ENCODE data around the gene PTPN1.

The PTPN1 gene

DNA sequence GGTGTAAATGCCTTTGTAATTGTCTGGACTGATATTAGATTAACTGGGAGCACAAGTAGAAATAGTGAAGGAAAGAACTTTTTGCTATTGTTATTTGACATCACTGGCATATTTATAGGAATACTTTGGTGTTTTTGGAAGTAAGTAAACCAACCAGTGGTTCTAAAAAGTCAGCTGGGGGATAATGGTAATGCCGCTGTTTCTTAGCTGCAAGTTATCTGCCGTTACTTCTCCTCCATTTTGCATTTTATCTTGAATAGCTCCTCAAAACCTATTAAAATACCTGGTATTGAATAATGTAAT, 3.8 kb downstream of the PTPN1 start:
- no peak for TF ChIP-seq EZH2 (IDR thresholded peaks at IDR 0.05; ENCODE audit: borderline replicate concordance, low read length)
- TF ChIP-seq, protein P1, sequence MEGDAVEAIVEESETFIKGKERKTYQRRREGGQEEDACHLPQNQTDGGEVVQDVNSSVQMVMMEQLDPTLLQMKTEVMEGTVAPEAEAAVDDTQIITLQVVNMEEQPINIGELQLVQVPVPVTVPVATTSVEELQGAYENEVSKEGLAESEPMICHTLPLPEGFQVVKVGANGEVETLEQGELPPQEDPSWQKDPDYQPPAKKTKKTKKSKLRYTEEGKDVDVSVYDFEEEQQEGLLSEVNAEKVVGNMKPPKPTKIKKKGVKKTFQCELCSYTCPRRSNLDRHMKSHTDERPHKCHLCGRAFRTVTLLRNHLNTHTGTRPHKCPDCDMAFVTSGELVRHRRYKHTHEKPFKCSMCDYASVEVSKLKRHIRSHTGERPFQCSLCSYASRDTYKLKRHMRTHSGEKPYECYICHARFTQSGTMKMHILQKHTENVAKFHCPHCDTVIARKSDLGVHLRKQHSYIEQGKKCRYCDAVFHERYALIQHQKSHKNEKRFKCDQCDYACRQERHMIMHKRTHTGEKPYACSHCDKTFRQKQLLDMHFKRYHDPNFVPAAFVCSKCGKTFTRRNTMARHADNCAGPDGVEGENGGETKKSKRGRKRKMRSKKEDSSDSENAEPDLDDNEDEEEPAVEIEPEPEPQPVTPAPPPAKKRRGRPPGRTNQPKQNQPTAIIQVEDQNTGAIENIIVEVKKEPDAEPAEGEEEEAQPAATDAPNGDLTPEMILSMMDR (IDR thresholded peaks at IDR 0.05; ENCODE audit: low read length), result no peak
- Histone ChIP-seq H4K20me1 (ENCODE audit: insufficient read depth, low read length) (no peaks in the 10 kb centered on the region), H3K9ac (ENCODE audit: low read length) (no peak overlapping the region), H3K9me2 (ENCODE audit: low read depth, low read length) (no peaks in the 10 kb centered on the region), H3K36me3 (ENCODE audit: insufficient read depth, low read length) (no peaks in the 10 kb centered on the region; the same call in 1 of the 2 replicates), H3K4me3 (ENCODE audit: low read depth, low read length, poor library complexity, severe bottlenecking) (no peak overlapping the region), H3F3A (ENCODE audit: insufficient read depth, low read length) (no peaks in the 10 kb centered on the region), H3K4me1 (ENCODE audit: insufficient read depth, low read length, severe bottlenecking) (peaks cover 49% of the 10 kb centered on the region), H2AFZ (ENCODE audit: low read length) (no peak overlapping the region), H3K4me2 (ENCODE audit: low read length) (no peak overlapping the region), H3K79me2 (ENCODE audit: insufficient read depth, low read length) (peaks cover 65% of the 10 kb centered on the region), H3K27me3 (ENCODE audit: insufficient read depth, low read length) (no peaks in the 10 kb centered on the region), H3K9me3 (ENCODE audit: low read length) (no peaks in the 10 kb centered on the region), H3K27ac (ENCODE audit: low read depth, low read length, poor library complexity, severe bottlenecking) (no peak overlapping the region)

DNA sequence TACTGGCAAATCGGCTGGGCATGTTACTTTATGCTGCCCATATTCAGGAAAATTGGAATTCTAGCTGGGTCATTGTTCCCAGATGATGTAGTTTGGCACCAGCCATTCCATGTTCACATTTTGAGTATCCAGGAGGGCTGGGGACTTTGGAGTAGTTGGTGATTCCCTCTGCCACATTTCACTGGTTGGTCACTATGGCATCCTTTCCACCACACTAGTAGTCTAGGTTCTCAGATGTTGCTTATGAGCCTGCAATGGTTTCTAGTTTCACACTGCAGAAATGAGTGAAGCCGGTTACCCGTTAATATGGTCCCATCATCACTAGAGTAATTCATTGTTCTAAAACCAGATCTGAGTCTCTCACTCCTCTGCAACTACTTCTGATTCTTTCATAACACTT, 4.6 kb downstream of the PTPN1 start:
- H3K4me3 ChIP-seq (ENCODE audit: low read depth, low read length, poor library complexity, severe bottlenecking), result no peak overlapping the region
- no peak for TF ChIP-seq EZH2 (IDR thresholded peaks at IDR 0.05; ENCODE audit: borderline replicate concordance, low read length)
- TF ChIP-seq, protein P1 (IDR thresholded peaks at IDR 0.05; ENCODE audit: low read length), result no peak
- H3K4me2 ChIP-seq (ENCODE audit: low read length), result no peak overlapping the region
- no peaks in the 10 kb centered on the region for H3F3A ChIP-seq (ENCODE audit: insufficient read depth, low read length)
- no peak overlapping the region for H3K9ac ChIP-seq (ENCODE audit: low read length)
- H3K4me1 ChIP-seq (ENCODE audit: insufficient read depth, low read length, severe bottlenecking), result peaks cover 44% of the 10 kb centered on the region
- no peaks in the 10 kb centered on the region for H3K9me2 ChIP-seq (ENCODE audit: low read depth, low read length)
- H3K36me3 ChIP-seq (ENCODE audit: insufficient read depth, low read length), result no peaks in the 10 kb centered on the region; the same call in 1 of the 2 replicates
- H2AFZ ChIP-seq (ENCODE audit: low read length), result no peak overlapping the region
- no peak overlapping the region for H3K27ac ChIP-seq (ENCODE audit: low read depth, low read length, poor library complexity, severe bottlenecking)
- H3K27me3 ChIP-seq (ENCODE audit: insufficient read depth, low read length), result no peaks in the 10 kb centered on the region
- H3K9me3 ChIP-seq (ENCODE audit: low read length), result no peaks in the 10 kb centered on the region
- H4K20me1 ChIP-seq (ENCODE audit: insufficient read depth, low read length), result no peaks in the 10 kb centered on the region
- peaks cover 71% of the 10 kb centered on the region for H3K79me2 ChIP-seq (ENCODE audit: insufficient read depth, low read length)

DNA sequence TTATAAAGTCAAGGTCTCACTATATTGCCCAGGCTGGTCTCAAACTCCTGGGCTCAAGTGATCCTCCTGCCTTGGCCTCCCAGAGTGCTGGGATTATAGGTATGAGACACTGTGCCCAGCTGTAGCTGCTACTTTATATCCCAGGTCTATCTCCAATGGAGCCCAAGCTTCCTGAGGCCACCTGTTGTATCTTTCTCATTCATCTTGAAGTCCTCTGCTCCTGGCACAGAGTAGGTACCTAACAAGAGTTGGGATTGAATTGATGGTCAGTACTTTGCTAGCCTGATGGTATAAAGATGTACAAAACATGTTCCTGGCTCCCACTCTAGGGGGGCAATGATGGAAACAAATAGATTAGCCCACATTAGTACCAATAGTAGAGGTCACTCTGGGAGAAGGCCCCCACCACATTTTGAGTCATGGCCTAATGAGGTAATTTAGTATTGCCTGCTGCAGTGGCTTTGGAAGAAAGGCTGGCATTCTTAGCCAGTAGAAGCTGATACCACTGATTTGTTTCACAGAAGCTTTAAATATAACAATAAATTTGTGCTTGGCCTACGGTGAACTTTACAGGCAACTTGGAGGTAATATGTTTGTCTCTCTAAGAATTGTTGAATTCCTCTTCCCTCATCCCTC, 5.4 kb downstream of the PTPN1 start:
- Histone ChIP-seq H3K36me3 (ENCODE audit: insufficient read depth, low read length) (no peaks in the 10 kb centered on the region; the same call in 1 of the 2 replicates), H3K79me2 (ENCODE audit: insufficient read depth, low read length) (peaks cover 72% of the 10 kb centered on the region), H2AFZ (ENCODE audit: low read length) (no peak overlapping the region), H3F3A (ENCODE audit: insufficient read depth, low read length) (no peaks in the 10 kb centered on the region), H3K9ac (ENCODE audit: low read length) (no peak overlapping the region), H3K27ac (ENCODE audit: low read depth, low read length, poor library complexity, severe bottlenecking) (no peak overlapping the region), H3K9me3 (ENCODE audit: low read length) (no peaks in the 10 kb centered on the region), H4K20me1 (ENCODE audit: insufficient read depth, low read length) (no peaks in the 10 kb centered on the region), H3K4me2 (ENCODE audit: low read length) (no peak overlapping the region), H3K9me2 (ENCODE audit: low read depth, low read length) (no peaks in the 10 kb centered on the region), H3K4me3 (ENCODE audit: low read depth, low read length, poor library complexity, severe bottlenecking) (no peak overlapping the region), H3K4me1 (ENCODE audit: insufficient read depth, low read length, severe bottlenecking) (peaks cover 42% of the 10 kb centered on the region), H3K27me3 (ENCODE audit: insufficient read depth, low read length) (no peaks in the 10 kb centered on the region)
- TF ChIP-seq EZH2 (IDR thresholded peaks at IDR 0.05; ENCODE audit: borderline replicate concordance, low read length), result no peak
- TF ChIP-seq, protein P1 (IDR thresholded peaks at IDR 0.05; ENCODE audit: low read length), result no peak
